B cell (primary cell): ENCODE results near the gene CDHR3.

ENCODE experiments used
- EZH2 ChIP-seq: IDR thresholded peaks from 2 replicates; pipeline ENCODE4 v1.6.1; 2012; ENCODE audit warnings: borderline replicate concordance, low read depth, mild to moderate bottlenecking, moderate library complexity, low read length; ENCODE audit not compliant: insufficient read depth, poor library complexity, severe bottlenecking
- TF ChIP-seq, protein P1 (sequence below): fragments of 200-600 bp; IDR thresholded peaks from one replicate; pipeline ENCODE4 v1.8.0; 2022; ENCODE audit warnings: antibody characterized with exemption, mild to moderate bottlenecking

DNA sequence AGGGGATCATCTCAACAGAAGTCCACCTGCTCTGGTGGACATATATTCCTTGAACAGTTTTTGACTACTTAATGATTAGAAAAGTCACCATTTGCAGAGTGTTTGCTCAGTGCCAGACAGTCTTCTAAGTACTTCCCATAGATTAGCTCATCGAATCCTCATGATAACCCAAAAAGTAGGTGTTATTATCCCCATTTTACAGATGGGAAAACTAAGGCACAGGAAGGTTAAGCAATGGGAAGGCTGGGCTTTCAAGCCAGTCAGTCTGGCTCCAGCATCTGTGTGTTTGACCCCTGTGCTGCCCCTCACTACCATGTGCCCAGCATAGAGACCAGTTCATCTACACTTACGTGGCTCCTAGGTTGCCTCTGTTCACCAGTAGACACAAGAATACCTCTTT is 15.9 kb downstream of the CDHR3 start:
- TF ChIP-seq EZH2: no peak
- TF ChIP-seq, protein P1, sequence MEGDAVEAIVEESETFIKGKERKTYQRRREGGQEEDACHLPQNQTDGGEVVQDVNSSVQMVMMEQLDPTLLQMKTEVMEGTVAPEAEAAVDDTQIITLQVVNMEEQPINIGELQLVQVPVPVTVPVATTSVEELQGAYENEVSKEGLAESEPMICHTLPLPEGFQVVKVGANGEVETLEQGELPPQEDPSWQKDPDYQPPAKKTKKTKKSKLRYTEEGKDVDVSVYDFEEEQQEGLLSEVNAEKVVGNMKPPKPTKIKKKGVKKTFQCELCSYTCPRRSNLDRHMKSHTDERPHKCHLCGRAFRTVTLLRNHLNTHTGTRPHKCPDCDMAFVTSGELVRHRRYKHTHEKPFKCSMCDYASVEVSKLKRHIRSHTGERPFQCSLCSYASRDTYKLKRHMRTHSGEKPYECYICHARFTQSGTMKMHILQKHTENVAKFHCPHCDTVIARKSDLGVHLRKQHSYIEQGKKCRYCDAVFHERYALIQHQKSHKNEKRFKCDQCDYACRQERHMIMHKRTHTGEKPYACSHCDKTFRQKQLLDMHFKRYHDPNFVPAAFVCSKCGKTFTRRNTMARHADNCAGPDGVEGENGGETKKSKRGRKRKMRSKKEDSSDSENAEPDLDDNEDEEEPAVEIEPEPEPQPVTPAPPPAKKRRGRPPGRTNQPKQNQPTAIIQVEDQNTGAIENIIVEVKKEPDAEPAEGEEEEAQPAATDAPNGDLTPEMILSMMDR: no peak
